SU-DHL-6 (cell line): Measurements from ENCODE around the gene ATP6AP2.

Experiments
- H2AFZ ChIP-seq: fragments of 200-600 bp; sonication (generic); 2 replicates; pipeline ENCODE4 v1.6.1; 2014; ENCODE audit warnings: low read depth, mild to moderate bottlenecking, moderate library complexity, mixed read lengths, antibody characterized with exemption, low read length; ENCODE audit not compliant: severe bottlenecking
- H3F3A ChIP-seq: fragments of 200-600 bp; shearing (Covaris generic); 2 replicates; pipeline ENCODE4 v1.6.0; 2016; ENCODE audit warnings: antibody characterized with exemption, mild to moderate bottlenecking; ENCODE audit not compliant: insufficient read depth
- H3K27ac ChIP-seq: fragments of 200-600 bp; sonication (generic); 2 replicates; pipeline ENCODE4 v1.5.1; 2016; ENCODE audit warnings: low read depth, mild to moderate bottlenecking, low read length, moderate library complexity, mixed read lengths
- H3K27me3 ChIP-seq: fragments of 200-600 bp; sonication (generic), shearing (Covaris generic); 2 replicates; pipeline ENCODE4 v1.6.0; 2014; ENCODE audit warnings: mild to moderate bottlenecking, low read length
- H3K36me3 ChIP-seq: fragments of 200-600 bp; sonication (generic); 2 replicates; pipeline ENCODE4 v1.6.1; 2014; ENCODE audit warnings: mild to moderate bottlenecking, low read length, mixed read lengths
- H3K4me2 ChIP-seq: fragments of 300-600, 200-600 bp; shearing (Covaris generic), sonication (generic); 2 replicates; pipeline ENCODE4 v1.6.0; 2014; ENCODE audit warnings: low read length, low read depth, mild to moderate bottlenecking; ENCODE audit not compliant: poor library complexity, severe bottlenecking
- H3K4me3 ChIP-seq: fragments of 200-600 bp; sonication (generic); 2 replicates; pipeline ENCODE4 v1.5.1; 2014; ENCODE audit warnings: antibody characterized with exemption, low read length, mild to moderate bottlenecking, mixed read lengths; ENCODE audit not compliant: insufficient read depth, poor library complexity, severe bottlenecking
- H3K79me2 ChIP-seq: fragments of 200-600 bp; sonication (generic); 2 replicates; pipeline ENCODE4 v1.6.1; 2014; ENCODE audit warnings: mild to moderate bottlenecking, low read length, moderate library complexity; ENCODE audit not compliant: insufficient read depth
- H3K9ac ChIP-seq: fragments of 200-600 bp; sonication (generic); 2 replicates; pipeline ENCODE4 v1.7.0; 2014; ENCODE audit warnings: mild to moderate bottlenecking, low read length
- H3K9me2 ChIP-seq: fragments of 200-600 bp; sonication (generic); replicated peaks from 2 replicates; pipeline ENCODE4 v1.6.1; 2014; ENCODE audit warnings: low read length; ENCODE audit not compliant: insufficient read depth
- H3K9me3 ChIP-seq: fragments of 200-600 bp; sonication (generic); 2 replicates; pipeline ENCODE4 v1.6.1; 2014; ENCODE audit warnings: low read length, mixed read lengths; ENCODE audit not compliant: insufficient read depth
- H4K20me1 ChIP-seq: fragments of 200-600 bp; sonication (generic); 2 replicates; pipeline ENCODE4 v1.6.1; 2014; ENCODE audit warnings: low read depth, mild to moderate bottlenecking, antibody characterized with exemption, low read length, moderate library complexity, mixed read lengths
- CTCF ChIP-seq: fragments of 200-600 bp; sonication (generic); IDR thresholded peaks from one replicate; pipeline ENCODE4 v1.5.1; 2017; ENCODE audit warnings: antibody characterized with exemption, mild to moderate bottlenecking, low read length, moderate library complexity; ENCODE audit not compliant: insufficient read depth, poor library complexity, severe bottlenecking
- EZH2phosphoT487 ChIP-seq: fragments of 200-600 bp; sonication (generic), shearing (Covaris generic); conservative IDR thresholded peaks from 2 replicates; pipeline ENCODE4 v1.6.1; 2018; ENCODE audit warnings: mild to moderate bottlenecking, antibody characterized with exemption, low read length, moderate library complexity, mixed read lengths

The ATP6AP2 gene

GRCh38 chrX:40623665-40624064, 42.9 kb downstream of the ATP6AP2 start:
- Histone ChIP-seq H3K9me2 (no peaks in the 10 kb centered on the region), H3K36me3 (no peaks in the 10 kb centered on the region), H3K9me3 (no peaks in the 10 kb centered on the region), H3K27me3 (no peaks in the 10 kb centered on the region), H3K4me2 (no peak overlapping the region), H3K79me2 (no peaks in the 10 kb centered on the region), H2AFZ (no peak overlapping the region), H3F3A (no peaks in the 10 kb centered on the region), H4K20me1 (no peaks in the 10 kb centered on the region), H3K27ac (no peak overlapping the region), H3K9ac (no peak overlapping the region), H3K4me3 (no peak overlapping the region)
- TF ChIP-seq CTCF (no peak), EZH2phosphoT487 (no peak)

- H3K36me3 ChIP-seq = no peaks in the 10 kb centered on the region
- no peak overlapping the region for H3K9ac ChIP-seq
- H3K27ac ChIP-seq = no peak overlapping the region
These were observed 44.5 kb downstream of the ATP6AP2 start for GRCh38 chrX:40625294-40625693.

GRCh38 chrX:40628506-40628905, 47.7 kb downstream of the ATP6AP2 start:
- H3K79me2 ChIP-seq = no peaks in the 10 kb centered on the region
- no peak overlapping the region for H3K9ac ChIP-seq
- no peaks in the 10 kb centered on the region for H4K20me1 ChIP-seq
- no peak overlapping the region for H2AFZ ChIP-seq
- no peaks in the 10 kb centered on the region for H3K27me3 ChIP-seq
- no peak overlapping the region for H3K4me2 ChIP-seq
- no peaks in the 10 kb centered on the region for H3K36me3 ChIP-seq
- H3K9me3 ChIP-seq = no peaks in the 10 kb centered on the region
- TF ChIP-seq CTCF (no peak), EZH2phosphoT487 (no peak)
- no peak overlapping the region for H3K27ac ChIP-seq
- H3K9me2 ChIP-seq = no peaks in the 10 kb centered on the region
- no peaks in the 10 kb centered on the region for H3F3A ChIP-seq
- no peak overlapping the region for H3K4me3 ChIP-seq

More at GRCh38 chrX:40625294-40625693, 44.5 kb downstream of the ATP6AP2 start:
- H3K4me2 ChIP-seq = no peak overlapping the region
- no peaks in the 10 kb centered on the region for H3K9me3 ChIP-seq
- H3K79me2 ChIP-seq = no peaks in the 10 kb centered on the region
- H3K27me3 ChIP-seq = no peaks in the 10 kb centered on the region
- no peaks in the 10 kb centered on the region for H4K20me1 ChIP-seq
- H3K4me3 ChIP-seq = no peak overlapping the region
- no peak for TF ChIP-seq CTCF
- no peak for TF ChIP-seq EZH2phosphoT487
- no peaks in the 10 kb centered on the region for H3K9me2 ChIP-seq
- H2AFZ ChIP-seq = no peak overlapping the region
- no peaks in the 10 kb centered on the region for H3F3A ChIP-seq
